Gastroesophageal sphincter (tissue), 4 donors: Measurements from ENCODE around the gene LCT. TPM values are rescaled to one million over a fixed set of nuclear protein-coding genes. Genes with fewer than 3 reads are reported as not detected.

ENCODE experiments used
- ATAC-seq: fragments of 150-250 bp; one replicate; pipeline ENCODE4 v1.9.1; 2016; ENCODE audit warnings: mild to moderate bottlenecking, moderate library complexity
- H3K27ac ChIP-seq, 4 donors: fragments of 200-600 bp; sonication (generic) in 3 of 4; 1 replicate in 3 of 4; 2 replicates in 1 of 4; pipeline ENCODE4 v1.5.1; 2016 to 2019
- H3K27me3 ChIP-seq: fragments of 200-600 bp; sonication (generic); one replicate; pipeline ENCODE4 v1.5.1; 2019
- H3K36me3 ChIP-seq, 2 donors: fragments of 200-600 bp; sonication (generic); one replicate each; pipeline ENCODE4 v1.5.1; 2019; ENCODE audit warnings: control low read depth in 1 of 2
- H3K4me1 ChIP-seq, 3 donors: fragments of 200-600 bp; sonication (generic); 1 replicate in 2 of 3; 2 replicates in 1 of 3; pipeline ENCODE4 v1.5.1; 2016 to 2019; ENCODE audit warnings: control low read depth in 2 of 3
- H3K4me3 ChIP-seq, 2 donors: fragments of 200-600 bp; sonication (generic); one replicate each; pipeline ENCODE4 v1.5.1; 2019; ENCODE audit warnings: mild to moderate bottlenecking in 1 of 2, moderate library complexity in 1 of 2
- H3K9me3 ChIP-seq, 3 donors: fragments of 200-600 bp; sonication (generic); one replicate each; pipeline ENCODE4 v1.5.1; 2017 to 2019; ENCODE audit warnings: control low read depth in 2 of 3
- EP300 ChIP-seq: sonication (generic); formaldehyde crosslinking; IDR thresholded peaks from one replicate; pipeline ENCODE4 v1.6.1; 2017; ENCODE audit warnings: antibody characterized with exemption, mild to moderate bottlenecking
- POLR2A ChIP-seq, 2 donors: fragments of 450-650 bp; IDR thresholded peaks; one replicate each; pipeline ENCODE4 v1.6.1; 2017; ENCODE audit warnings: antibody characterized with exemption in 2 of 2, mild to moderate bottlenecking in 2 of 2, moderate library complexity in 1 of 2
- POLR2AphosphoS5 ChIP-seq: sonication (generic); formaldehyde crosslinking; IDR thresholded peaks from one replicate; pipeline ENCODE4 v1.6.1; 2017; ENCODE audit warnings: antibody characterized with exemption
- whole genome bisulfite sequencing, 2 donors: methylation state at CpG; one replicate each; pipeline ENCODE4 v1.1.5; 2018; ENCODE audit warnings: low coverage in 1 of 2; 5-methylcytosine and 5-hydroxymethylcytosine counted together
- total RNA-seq, 4 donors: library from RNA; depleted of rRNA; stranded (reverse); fragments of >200 nt; gene quantifications; one replicate each; pipeline ENCODE4 v1.1.0, GENCODE V29; 2016
- TF ChIP-seq, protein P1 (sequence below), 4 experiments: fragments of 200-600 bp in 2 of 4; fragments of 450-650 bp in 2 of 4; sonication (generic) in 1 of 4; IDR thresholded peaks; one replicate each; pipeline ENCODE4 v1.5.1; 2017 to 2019; ENCODE audit warnings: antibody characterized with exemption in 4 of 4, mild to moderate bottlenecking in 2 of 4, moderate library complexity in 2 of 4

The LCT gene
- total RNA-seq, 4 donors from 2014 or later: not detected

DNA sequence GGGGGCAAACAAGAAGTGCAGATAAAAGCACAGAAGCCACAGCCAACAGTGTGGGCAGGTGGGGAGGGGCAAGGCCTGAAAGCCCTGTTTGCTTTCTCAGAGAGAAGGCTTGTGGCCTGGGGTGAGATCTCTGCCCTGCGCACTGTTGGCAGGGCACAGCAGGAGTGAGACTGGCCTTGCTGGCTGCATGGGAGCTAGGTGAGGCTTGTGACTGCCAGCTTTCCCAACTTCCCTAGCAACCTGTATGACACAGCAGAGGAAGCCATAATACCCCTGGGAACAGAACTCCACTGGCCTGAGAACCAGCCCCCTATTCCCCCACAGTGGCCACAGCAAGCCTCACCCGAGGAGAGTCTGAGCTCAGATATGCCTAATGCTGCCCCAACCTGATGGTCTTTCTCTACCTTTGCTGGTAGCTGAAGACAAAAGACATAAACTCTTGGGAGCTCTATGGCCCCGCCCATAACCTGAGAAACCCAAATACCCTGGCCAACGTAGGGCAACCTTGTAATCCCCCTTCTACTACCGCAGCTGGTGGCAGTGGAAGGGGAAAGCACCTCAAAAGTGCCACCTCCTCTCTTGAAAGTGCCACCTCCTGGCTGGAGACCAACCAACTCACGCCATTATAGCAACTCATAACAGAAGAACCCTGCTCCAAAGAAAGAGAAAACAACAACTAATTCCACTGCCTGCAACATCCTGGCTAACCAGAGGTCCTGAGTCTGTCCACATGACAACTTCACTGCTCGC is 44.4 kb downstream of the LCT start:
- Histone ChIP-seq H3K27ac (no peak overlapping the region), H3K36me3 (peaks cover 0 to 9% of the 10 kb centered on the region in 2 donors), H3K27me3 (no peaks in the 10 kb centered on the region), H3K9me3 (peaks cover 0 to 8% (median 0%) of the 10 kb centered on the region in 3 donors), H3K4me3 (no peak overlapping the region), H3K4me1 (peaks cover 0 to 5% (median 0%) of the 10 kb centered on the region in 3 donors)
- WGBS, 2 donors: 86 to 88% methylated on average over 1 to 3 of the region's 7 CpGs
- TF ChIP-seq, protein P1, sequence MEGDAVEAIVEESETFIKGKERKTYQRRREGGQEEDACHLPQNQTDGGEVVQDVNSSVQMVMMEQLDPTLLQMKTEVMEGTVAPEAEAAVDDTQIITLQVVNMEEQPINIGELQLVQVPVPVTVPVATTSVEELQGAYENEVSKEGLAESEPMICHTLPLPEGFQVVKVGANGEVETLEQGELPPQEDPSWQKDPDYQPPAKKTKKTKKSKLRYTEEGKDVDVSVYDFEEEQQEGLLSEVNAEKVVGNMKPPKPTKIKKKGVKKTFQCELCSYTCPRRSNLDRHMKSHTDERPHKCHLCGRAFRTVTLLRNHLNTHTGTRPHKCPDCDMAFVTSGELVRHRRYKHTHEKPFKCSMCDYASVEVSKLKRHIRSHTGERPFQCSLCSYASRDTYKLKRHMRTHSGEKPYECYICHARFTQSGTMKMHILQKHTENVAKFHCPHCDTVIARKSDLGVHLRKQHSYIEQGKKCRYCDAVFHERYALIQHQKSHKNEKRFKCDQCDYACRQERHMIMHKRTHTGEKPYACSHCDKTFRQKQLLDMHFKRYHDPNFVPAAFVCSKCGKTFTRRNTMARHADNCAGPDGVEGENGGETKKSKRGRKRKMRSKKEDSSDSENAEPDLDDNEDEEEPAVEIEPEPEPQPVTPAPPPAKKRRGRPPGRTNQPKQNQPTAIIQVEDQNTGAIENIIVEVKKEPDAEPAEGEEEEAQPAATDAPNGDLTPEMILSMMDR (IDR thresholded peaks at IDR 0.05): no peak
- no peak for TF ChIP-seq POLR2AphosphoS5
- no peak for TF ChIP-seq POLR2A (IDR thresholded peaks at IDR 0.05)
- TF ChIP-seq EP300: no peak
- ATAC-seq: no peak

DNA sequence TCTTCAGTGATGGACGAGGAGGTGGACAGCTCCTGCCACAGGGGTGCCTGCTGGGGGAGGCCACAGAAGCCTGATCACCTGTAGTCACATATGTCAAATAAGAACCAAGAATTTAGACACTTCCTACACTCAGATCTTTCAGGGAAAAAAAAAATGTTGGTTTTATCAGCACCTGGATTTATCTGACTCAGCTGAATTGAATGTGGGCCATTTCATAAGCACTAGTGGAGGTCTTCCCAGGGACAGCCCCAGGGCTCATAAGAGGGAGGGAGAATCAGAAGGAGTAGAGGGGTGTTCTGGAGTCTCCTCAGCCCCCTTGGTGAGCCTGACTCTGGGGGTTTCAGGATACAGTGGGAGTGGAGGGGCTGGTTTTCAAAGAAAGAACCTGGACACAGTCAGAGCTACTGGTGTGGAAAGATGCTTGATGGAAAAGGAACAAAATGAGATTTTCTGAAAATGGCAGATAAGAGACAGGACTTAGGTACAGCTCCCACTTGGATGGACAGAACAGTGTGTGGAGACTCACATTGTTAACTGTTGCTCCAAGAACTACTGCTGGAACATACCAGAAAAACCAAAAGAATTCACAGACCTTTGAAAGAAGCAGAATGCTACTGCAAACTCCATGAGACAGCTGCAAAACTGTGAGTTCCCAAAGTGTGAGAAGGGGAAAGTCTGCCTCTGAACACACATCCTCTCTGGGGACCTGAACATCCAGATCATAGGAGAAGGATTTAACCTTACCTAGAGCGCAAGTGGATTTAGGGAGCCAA is 45.4 kb downstream of the LCT start:
- WGBS, 2 donors: 100% methylated on average over 1 to 2 of the region's 2 CpGs
- Histone ChIP-seq H3K27ac (no peak overlapping the region), H3K36me3 (peaks cover 0 to 16% of the 10 kb centered on the region in 2 donors), H3K27me3 (no peaks in the 10 kb centered on the region), H3K4me3 (no peak overlapping the region), H3K9me3 (peaks cover 0 to 8% (median 0%) of the 10 kb centered on the region in 3 donors), H3K4me1 (no peaks in the 10 kb centered on the region)
- ATAC-seq: no peak
- no peak for TF ChIP-seq POLR2A (IDR thresholded peaks at IDR 0.05)

DNA sequence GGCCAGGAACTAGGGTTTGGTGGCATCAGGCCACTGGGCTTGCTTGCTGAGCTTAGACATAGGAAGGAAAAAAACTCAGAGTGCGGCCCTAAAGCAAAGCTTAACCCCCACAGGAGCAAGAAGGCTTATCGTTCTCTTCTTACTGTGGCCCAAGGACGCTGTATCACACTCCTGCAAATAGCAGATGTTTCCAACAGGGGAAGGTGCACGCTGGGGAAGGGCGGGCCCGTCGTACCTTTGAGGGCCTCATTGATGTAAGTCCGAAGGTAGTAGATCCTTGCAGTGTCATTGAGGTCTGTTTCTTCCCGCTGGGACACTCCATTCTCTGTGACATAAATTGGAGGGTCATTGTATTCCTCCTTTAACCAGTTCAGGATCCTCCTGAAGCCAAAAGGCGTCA is 46.6 kb downstream of the LCT start:
- peaks cover 0 to 26% of the 10 kb centered on the region in 2 donors for H3K36me3 ChIP-seq
- no peaks in the 10 kb centered on the region for H3K4me1 ChIP-seq
- WGBS, 2 donors: 94 to 98% methylated on average over 8 to 10 of the region's 10 CpGs
- no peak overlapping the region for H3K4me3 ChIP-seq
- H3K27me3 ChIP-seq: no peaks in the 10 kb centered on the region
- ATAC-seq: no peak
- no peak for TF ChIP-seq POLR2AphosphoS5
- no peak for TF ChIP-seq POLR2A (IDR thresholded peaks at IDR 0.05)
- TF ChIP-seq EP300: no peak
- TF ChIP-seq, protein P1 (IDR thresholded peaks at IDR 0.05): no peak
- H3K9me3 ChIP-seq: peaks cover 0 to 8% (median 0%) of the 10 kb centered on the region in 3 donors
- no peak overlapping the region for H3K27ac ChIP-seq

DNA sequence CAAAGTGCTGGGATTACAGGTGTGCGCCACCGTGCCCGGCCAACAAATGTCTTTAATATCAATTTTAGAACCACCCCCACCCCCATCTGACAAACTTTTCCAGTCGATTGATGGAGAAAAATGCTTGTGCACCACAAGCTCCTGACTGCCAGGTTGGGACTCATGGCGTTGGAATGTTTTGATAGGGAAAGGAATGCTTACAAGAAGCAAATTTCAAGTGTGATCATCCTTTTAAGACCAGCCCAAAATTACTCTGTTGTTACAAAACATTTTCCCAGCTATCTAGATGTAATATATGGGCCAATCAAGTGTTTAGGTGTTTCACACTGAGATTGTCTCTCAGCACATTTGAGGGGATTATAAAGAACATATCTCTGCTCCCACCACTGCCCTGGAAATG is 50.2 kb downstream of the LCT start:
- H3K27me3 ChIP-seq: no peaks in the 10 kb centered on the region
- H3K4me3 ChIP-seq: no peak overlapping the region
- H3K4me1 ChIP-seq: no peaks in the 10 kb centered on the region
- peaks cover 4 to 62% of the 10 kb centered on the region in 2 donors for H3K36me3 ChIP-seq
- WGBS, 2 donors: 80 to 97% methylated on average over 1 to 4 of the region's 5 CpGs
- ATAC-seq: no peak
- H3K27ac ChIP-seq: no peak overlapping the region
- peaks cover 0 to under 1% (median 0%) of the 10 kb centered on the region in 3 donors for H3K9me3 ChIP-seq
- TF ChIP-seq POLR2A (IDR thresholded peaks at IDR 0.05) (no peak), POLR2AphosphoS5 (no peak)

DNA sequence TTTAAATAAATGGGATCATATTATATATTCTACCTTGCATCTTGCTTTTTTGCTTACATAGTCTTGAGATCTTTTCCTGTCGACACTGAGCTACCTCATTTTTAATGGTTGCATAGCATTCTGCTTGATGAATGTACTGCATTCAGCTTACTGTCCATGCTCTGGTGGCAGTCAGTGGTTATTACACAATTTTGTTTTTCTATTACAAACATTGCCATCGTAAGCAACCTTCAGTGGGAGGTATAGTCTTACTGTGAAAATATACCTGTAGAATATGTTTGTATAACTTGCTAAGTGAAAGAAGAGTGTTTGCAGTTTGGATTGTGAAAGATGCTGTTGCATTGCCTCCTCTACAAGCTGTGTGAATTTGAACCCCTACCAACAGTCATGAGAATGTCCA is 52.0 kb downstream of the LCT start:
- TF ChIP-seq, protein P1 (IDR thresholded peaks at IDR 0.05): peak in 2 of 4 experiments; percentile 10 to 12
- no peak for TF ChIP-seq POLR2A (IDR thresholded peaks at IDR 0.05)
- no peak for TF ChIP-seq POLR2AphosphoS5
- no peak for ATAC-seq
- WGBS, 2 donors: 87 to 96% methylated on average over 2 of the region's 2 CpGs
- Histone ChIP-seq H3K36me3 (peaks cover 4 to 80% of the 10 kb centered on the region in 2 donors), H3K4me1 (no peaks in the 10 kb centered on the region), H3K27me3 (no peaks in the 10 kb centered on the region), H3K4me3 (no peak overlapping the region), H3K27ac (no peak overlapping the region), H3K9me3 (no peaks in the 10 kb centered on the region)
